Urinary bladder (tissue), 4 donors: ENCODE results near the gene FNBP1. TPM values are rescaled to one million over a fixed set of nuclear protein-coding genes. Genes with fewer than 3 reads are reported as not detected.
"Not testable (repeated sequence)": the region's sequence is repeated elsewhere in the genome, so short reads cannot be mapped to it uniquely, and the experiment has no call there.

Source experiments
- DNase-seq: peaks from one replicate; pipeline ENCODE4 v3.0.0-alpha.2; 2015; ENCODE audit errors: extremely low spot score
- H3K27ac ChIP-seq: one replicate; pipeline ENCODE4 v1.5.1; 2013; ENCODE audit warnings: low read depth, mild to moderate bottlenecking, moderate library complexity
- H3K36me3 ChIP-seq: one replicate; pipeline ENCODE4 v1.6.1; 2013; ENCODE audit warnings: mild to moderate bottlenecking, moderate library complexity; ENCODE audit not compliant: insufficient read depth
- H3K4me1 ChIP-seq: one replicate; pipeline ENCODE4 v1.6.1; 2013; ENCODE audit warnings: mild to moderate bottlenecking, moderate library complexity; ENCODE audit not compliant: insufficient read depth
- H3K4me3 ChIP-seq: one replicate; pipeline ENCODE4 v1.5.1; 2013; ENCODE audit warnings: low read depth, low read length
- WGBS: extraction: QIAGEN DNeasy Blood & Tissue Kit; methylation state at CpG from one replicate; pipeline ENCODE4 v1.1.7; 2013; 5-methylcytosine and 5-hydroxymethylcytosine counted together
- polyA plus RNA-seq: library from polyadenylated mRNA; stranded (reverse); fragments of 200-250 nt; gene quantifications from one replicate; pipeline ENCODE4 v1.2.3, GENCODE V29; 2013
- total RNA-seq: library from RNA; depleted of rRNA; stranded (reverse); fragments of >200 nt; gene quantifications from one replicate; pipeline ENCODE4 v1.2.3, GENCODE V29; 2014
- donor health status: healthy with polysubstance abuse.
- donor health status: healthy.

FNBP1 gene
- total and polyA plus RNA-seq, 2 donors: 107 to 121 TPM

- H3K27ac ChIP-seq: no peak overlapping the region
- DNase-seq: no peak
These were observed 20.3 kb downstream of the FNBP1 start for GRCh38 chr9:130022566-130023143.

GRCh38 chr9:130021842-130022241, 21.1 kb downstream of the FNBP1 start:
- not testable (repeated sequence) for DNase-seq, H3K4me1 ChIP-seq

More at GRCh38 chr9:130022566-130023143, 20.3 kb downstream of the FNBP1 start:
- 84% methylated on average over 8 of the region's 8 CpGs for WGBS
- H3K4me1 ChIP-seq: peaks cover 2% of the 10 kb centered on the region
- H3K36me3 ChIP-seq: no peaks in the 10 kb centered on the region
- no peak overlapping the region for H3K4me3 ChIP-seq

GRCh38 chr9:130021123-130021522, 21.9 kb downstream of the FNBP1 start:
- Histone ChIP-seq H3K27ac (no peak overlapping the region), H3K4me1 (peaks cover 2% of the 10 kb centered on the region), H3K36me3 (no peaks in the 10 kb centered on the region), H3K4me3 (no peak overlapping the region)
- WGBS: 38% methylated on average over 2 of the region's 2 CpGs
- DNase-seq: no peak

More at GRCh38 chr9:130021842-130022241, 21.1 kb downstream of the FNBP1 start:
- H3K4me3 ChIP-seq, H3K27ac ChIP-seq, H3K36me3 ChIP-seq: not testable (repeated sequence)
- WGBS: 94% methylated on average over 3 of the region's 3 CpGs

GRCh38 chr9:130020618-130021017, 22.4 kb downstream of the FNBP1 start:
- H3K27ac ChIP-seq: no peak overlapping the region
- peaks cover 2% of the 10 kb centered on the region for H3K4me1 ChIP-seq
- no peak for DNase-seq
- H3K36me3 ChIP-seq: no peaks in the 10 kb centered on the region
- WGBS: 34% methylated on average over 7 of the region's 7 CpGs
- no peak overlapping the region for H3K4me3 ChIP-seq

GRCh38 chr9:130018265-130018664, 24.7 kb downstream of the FNBP1 start:
- no peaks in the 10 kb centered on the region for H3K36me3 ChIP-seq
- H3K4me1 ChIP-seq: no peaks in the 10 kb centered on the region
- no peak overlapping the region for H3K4me3 ChIP-seq
- no peak for DNase-seq
- WGBS: 80% methylated on average over 4 of the region's 4 CpGs
- no peak overlapping the region for H3K27ac ChIP-seq

GRCh38 chr9:130017510-130017909, 25.5 kb downstream of the FNBP1 start:
- not testable (repeated sequence) for H3K4me3 ChIP-seq, H3K27ac ChIP-seq, H3K4me1 ChIP-seq, DNase-seq, H3K36me3 ChIP-seq
- WGBS: 92% methylated on average over 8 of the region's 8 CpGs

GRCh38 chr9:130017076-130017475, 25.9 kb downstream of the FNBP1 start:
- no peak overlapping the region for H3K4me3 ChIP-seq
- no peaks in the 10 kb centered on the region for H3K4me1 ChIP-seq
- DNase-seq: no peak
- 30% methylated on average over 2 of the region's 2 CpGs for WGBS
- no peak overlapping the region for H3K27ac ChIP-seq
- no peaks in the 10 kb centered on the region for H3K36me3 ChIP-seq

- Histone ChIP-seq H3K4me3 (no peak overlapping the region), H3K27ac (no peak overlapping the region), H3K36me3 (no peaks in the 10 kb centered on the region), H3K4me1 (no peaks in the 10 kb centered on the region)
- WGBS: 96% methylated on average over 5 of the region's 5 CpGs
- no peak for DNase-seq
These were observed 27.5 kb downstream of the FNBP1 start for GRCh38 chr9:130015353-130016019.

GRCh38 chr9:130013326-130013725, 29.7 kb downstream of the FNBP1 start:
- no peak overlapping the region for H3K4me3 ChIP-seq
- H3K27ac ChIP-seq: no peak overlapping the region
- no peak for DNase-seq
- H3K4me1 ChIP-seq: no peaks in the 10 kb centered on the region
- H3K36me3 ChIP-seq: no peaks in the 10 kb centered on the region
- 75% methylated on average over 2 of the region's 2 CpGs for WGBS

GRCh38 chr9:130010151-130010988, 32.6 kb downstream of the FNBP1 start:
- DNase-seq: no peak
- no peaks in the 10 kb centered on the region for H3K4me1 ChIP-seq
- H3K4me3 ChIP-seq: no peak overlapping the region
- no peak overlapping the region for H3K27ac ChIP-seq
- H3K36me3 ChIP-seq: no peaks in the 10 kb centered on the region
- WGBS: 74% methylated on average over 5 of the region's 5 CpGs

- not testable (repeated sequence) for H3K36me3 ChIP-seq, H3K27ac ChIP-seq, DNase-seq, H3K4me1 ChIP-seq, H3K4me3 ChIP-seq
- 96% methylated on average over 10 of the region's 10 CpGs for WGBS
These were observed 33.4 kb downstream of the FNBP1 start for GRCh38 chr9:130009546-130009945.

GRCh38 chr9:130008538-130008937, 34.5 kb downstream of the FNBP1 start:
- H3K27ac ChIP-seq: no peak overlapping the region
- H3K4me1 ChIP-seq: no peaks in the 10 kb centered on the region
- H3K4me3 ChIP-seq: no peak overlapping the region
- no peaks in the 10 kb centered on the region for H3K36me3 ChIP-seq
- DNase-seq: no peak
- 69% methylated on average over 5 of the region's 5 CpGs for WGBS

GRCh38 chr9:130006952-130007351, 36.0 kb downstream of the FNBP1 start:
- not testable (repeated sequence) for H3K27ac ChIP-seq, H3K4me3 ChIP-seq, H3K36me3 ChIP-seq, DNase-seq, H3K4me1 ChIP-seq
- 96% methylated on average over 6 of the region's 6 CpGs for WGBS
